Measurements from ENCODE around the gene PUS1. TPM values are rescaled to one million over a fixed set of nuclear protein-coding genes. Genes with fewer than 3 reads are reported as not detected.

The PUS1 gene
- total and polyA plus RNA-seq, 12 donors, result 5.1 to 17.4 (median 7.8) TPM

DNA sequence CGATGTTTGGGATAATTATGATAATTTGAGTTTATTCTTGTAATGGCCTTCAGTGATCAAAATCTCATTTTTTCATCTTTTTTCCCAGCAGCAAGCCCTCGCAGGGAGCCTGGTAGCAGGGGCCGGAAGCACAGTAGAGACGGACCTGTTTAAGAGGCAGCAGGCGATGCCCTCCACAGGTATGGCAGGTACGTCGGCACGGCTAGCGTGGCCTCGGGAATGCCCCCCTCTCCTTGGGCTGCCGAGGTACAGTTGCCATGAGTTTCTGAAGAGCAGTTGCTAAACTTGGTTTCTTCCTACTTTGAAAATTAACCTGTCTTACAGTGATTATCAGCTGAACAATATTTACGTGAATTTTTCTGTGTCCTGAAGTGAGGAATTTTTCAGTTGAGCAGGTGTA is 50.5 kb downstream of the PUS1 start:
- 91 to 94% methylated on average over 12 of the region's 12 CpGs for WGBS, 2 donors
- ATAC-seq (no peak), DNase-seq (no peak)
- Histone ChIP-seq H3K27me3 (no peaks in the 10 kb centered on the region), H3K4me1 (peaks cover 0 to 4% (median 0%) of the 10 kb centered on the region in 9 donors), H3K4me3 (no peak overlapping the region), H3K27ac (no peak overlapping the region), H3K9me3 (no peaks in the 10 kb centered on the region), H3K36me3 (peaks cover 0 to 61% (median 34%) of the 10 kb centered on the region in 9 donors)
- intact Hi-C loops (cut with DNase I), result no loop called here
- TF ChIP-seq, protein P1, sequence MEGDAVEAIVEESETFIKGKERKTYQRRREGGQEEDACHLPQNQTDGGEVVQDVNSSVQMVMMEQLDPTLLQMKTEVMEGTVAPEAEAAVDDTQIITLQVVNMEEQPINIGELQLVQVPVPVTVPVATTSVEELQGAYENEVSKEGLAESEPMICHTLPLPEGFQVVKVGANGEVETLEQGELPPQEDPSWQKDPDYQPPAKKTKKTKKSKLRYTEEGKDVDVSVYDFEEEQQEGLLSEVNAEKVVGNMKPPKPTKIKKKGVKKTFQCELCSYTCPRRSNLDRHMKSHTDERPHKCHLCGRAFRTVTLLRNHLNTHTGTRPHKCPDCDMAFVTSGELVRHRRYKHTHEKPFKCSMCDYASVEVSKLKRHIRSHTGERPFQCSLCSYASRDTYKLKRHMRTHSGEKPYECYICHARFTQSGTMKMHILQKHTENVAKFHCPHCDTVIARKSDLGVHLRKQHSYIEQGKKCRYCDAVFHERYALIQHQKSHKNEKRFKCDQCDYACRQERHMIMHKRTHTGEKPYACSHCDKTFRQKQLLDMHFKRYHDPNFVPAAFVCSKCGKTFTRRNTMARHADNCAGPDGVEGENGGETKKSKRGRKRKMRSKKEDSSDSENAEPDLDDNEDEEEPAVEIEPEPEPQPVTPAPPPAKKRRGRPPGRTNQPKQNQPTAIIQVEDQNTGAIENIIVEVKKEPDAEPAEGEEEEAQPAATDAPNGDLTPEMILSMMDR (IDR thresholded peaks at IDR 0.05), result no peak

DNA sequence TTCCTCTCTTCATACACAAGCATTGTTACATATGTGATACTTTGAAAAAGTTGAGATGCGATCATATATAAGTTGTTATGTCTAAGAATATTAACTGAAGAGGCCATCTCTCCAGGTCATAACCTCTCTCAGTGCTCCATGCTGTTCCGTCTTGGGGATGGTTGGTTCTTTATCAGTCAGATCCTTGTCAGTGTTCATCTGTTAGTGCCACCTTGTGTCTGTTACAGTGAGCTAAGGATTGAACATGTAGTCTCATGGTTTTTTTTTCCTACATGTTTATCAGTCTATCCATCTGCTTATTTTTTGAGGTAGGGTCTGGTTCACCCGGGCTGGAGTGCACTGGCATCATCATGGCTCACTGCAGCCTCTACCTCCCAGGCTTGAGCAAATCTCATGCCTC is 51.2 kb downstream of the PUS1 start:
- H3K36me3 ChIP-seq, result peaks cover 0 to 68% (median 34%) of the 10 kb centered on the region in 9 donors
- WGBS, 2 donors, result 72 to 85% methylated on average over 3 of the region's 3 CpGs
- H3K27ac ChIP-seq, result no peak overlapping the region
- no peaks in the 10 kb centered on the region for H3K27me3 ChIP-seq
- intact Hi-C loops (cut with DNase I), result no loop called here
- DNase-seq (no peak), ATAC-seq (no peak)
- peaks cover 0 to 11% (median 0%) of the 10 kb centered on the region in 9 donors for H3K4me1 ChIP-seq
- H3K9me3 ChIP-seq, result no peaks in the 10 kb centered on the region
- TF ChIP-seq, protein P1 (IDR thresholded peaks at IDR 0.05), result no peak
- no peak overlapping the region for H3K4me3 ChIP-seq

GRCh38 chr12:131981388-131981787 is 52.3 kb downstream of the PUS1 start:
- Histone ChIP-seq H3K9me3 (no peaks in the 10 kb centered on the region), H3K36me3 (peaks cover 0 to 78% (median 40%) of the 10 kb centered on the region in 9 donors), H3K27ac (no peak overlapping the region), H3K4me1 (peaks cover 0 to 18% (median 0%) of the 10 kb centered on the region in 9 donors), H3K4me3 (no peak overlapping the region), H3K27me3 (no peaks in the 10 kb centered on the region)
- TF ChIP-seq, protein P1 (IDR thresholded peaks at IDR 0.05), result no peak
- 96 to 98% methylated on average over 10 of the region's 10 CpGs for WGBS, 2 donors
- ATAC-seq (no peak), DNase-seq (no peak)
- intact Hi-C loops (cut with DNase I), result no loop called here

- Histone ChIP-seq H3K4me1 (peaks cover 0 to 23% (median 0%) of the 10 kb centered on the region in 9 donors), H3K9me3 (no peaks in the 10 kb centered on the region), H3K36me3 (peaks cover 0 to 85% (median 46%) of the 10 kb centered on the region in 9 donors), H3K4me3 (no peak overlapping the region), H3K27me3 (no peaks in the 10 kb centered on the region), H3K27ac (no peak overlapping the region)
- ATAC-seq (no peak), DNase-seq (no peak)
- WGBS, 2 donors, result 95 to 97% methylated on average over 17 of the region's 17 CpGs
- TF ChIP-seq, protein P1 (IDR thresholded peaks at IDR 0.05), result no peak
- intact Hi-C loops (cut with DNase I), result no loop called here
These were observed 53.0 kb downstream of the PUS1 start for GRCh38 chr12:131982041-131982440.

Measured in heart right ventricle (tissue), 16 donors.